ENCODE data around the gene GSTM3.

GRCh38 chr1:109775398-109775797, 34.6 kb upstream of the GSTM3 start:
- TF ChIP-seq CTCF (IDR thresholded peaks at IDR 0.05 in 2 of 3, conservative IDR thresholded peaks at IDR 0.05 in 1 of 3; ENCODE audit: insufficient read depth in 2 of 3, low read depth in 1 of 3, low read length in 3 of 3) (no peak), ZNF696 (CRISPR knock-in tag; conservative IDR thresholded peaks at IDR 0.05) (no peak), ETS1 (conservative IDR thresholded peaks at IDR 0.05; ENCODE audit: control insufficient read depth, low read depth, low read length) (no peak), MYBL2 (IDR thresholded peaks at IDR 0.05; ENCODE audit: low read depth) (no peak), MYBL2 (CRISPR knock-in tag; IDR thresholded peaks at IDR 0.05; ENCODE audit: borderline replicate concordance) (no peak), E2F5 (CRISPR knock-in tag; IDR thresholded peaks at IDR 0.05) (no peak), DDX20 (tag; IDR thresholded peaks at IDR 0.05; ENCODE audit: low read depth) (no peak), RAD21 (CRISPR knock-in tag; conservative IDR thresholded peaks at IDR 0.05 in 1 of 2, IDR thresholded peaks at IDR 0.05 in 1 of 2) (no peak), POLR2AphosphoS5 (IDR thresholded peaks at IDR 0.05; ENCODE audit: control insufficient read depth, insufficient read depth, low read depth, low read length) (no peak), TAF1 (IDR thresholded peaks at IDR 0.05; ENCODE audit: control insufficient read depth, extremely low read depth, insufficient read depth, low read length, severe bottlenecking) (no peak), ATF3 (IDR thresholded peaks at IDR 0.05) (no peak), ATF3 (CRISPR knock-in tag; conservative IDR thresholded peaks at IDR 0.05) (no peak), ZBTB5 (IDR thresholded peaks at IDR 0.05) (no peak), SMC3 (conservative IDR thresholded peaks at IDR 0.05; ENCODE audit: insufficient read depth, low read depth, low read length) (no peak)
